Pons (tissue), 1 donor: ENCODE measurements around the gene PTPRN2.
"Not testable (repeated sequence)": the region's sequence is repeated elsewhere in the genome, so short reads cannot be mapped to it uniquely, and the experiment has no call there.

ENCODE experiments used
- DNase-seq: peaks from one replicate; pipeline ENCODE4 v3.0.0-alpha.2; 2016; ENCODE audit warnings: low spot score

PTPRN2 gene

GRCh38 chr7:158322616-158323530, 264.8 kb downstream of the PTPRN2 start:
- no peak for DNase-seq

GRCh38 chr7:158321936-158322615, 265.5 kb downstream of the PTPRN2 start:
- DNase-seq = no peak

GRCh38 chr7:158321056-158321700, 266.4 kb downstream of the PTPRN2 start:
- DNase-seq = no peak

GRCh38 chr7:158320328-158320727, 267.3 kb downstream of the PTPRN2 start:
- DNase-seq = no peak

- DNase-seq = no peak
Observed at GRCh38 chr7:158318511-158318913, 269.1 kb downstream of the PTPRN2 start.

- no peak for DNase-seq
Observed at GRCh38 chr7:158317238-158318205, 270.1 kb downstream of the PTPRN2 start.

GRCh38 chr7:158316466-158317031, 271.1 kb downstream of the PTPRN2 start:
- DNase-seq = no peak

GRCh38 chr7:158315881-158316280, 271.7 kb downstream of the PTPRN2 start:
- DNase-seq = no peak

- no peak for DNase-seq
Observed at GRCh38 chr7:158315326-158315725, 272.3 kb downstream of the PTPRN2 start.

- no peak for DNase-seq
Observed at GRCh38 chr7:158314394-158314793, 273.2 kb downstream of the PTPRN2 start.

GRCh38 chr7:158313931-158314330, 273.7 kb downstream of the PTPRN2 start:
- DNase-seq = no peak

GRCh38 chr7:158312789-158313188, 274.8 kb downstream of the PTPRN2 start:
- no peak for DNase-seq

GRCh38 chr7:158311791-158312190, 275.8 kb downstream of the PTPRN2 start:
- no peak for DNase-seq

- DNase-seq = no peak
Observed at GRCh38 chr7:158310924-158311666, 276.5 kb downstream of the PTPRN2 start.

GRCh38 chr7:158309868-158310763, 277.5 kb downstream of the PTPRN2 start:
- no peak for DNase-seq

- no peak for DNase-seq
Observed at GRCh38 chr7:158308001-158308400, 279.6 kb downstream of the PTPRN2 start.

- not testable (repeated sequence) for DNase-seq
Observed at GRCh38 chr7:158304072-158304471, 283.6 kb downstream of the PTPRN2 start.

- no peak for DNase-seq
Observed at GRCh38 chr7:158303121-158303520, 284.5 kb downstream of the PTPRN2 start.
